Astrocyte (in vitro differentiated cells and primary cell): Measurements from ENCODE around the gene TMEM258.

Experiments used
- EZH2 ChIP-seq: IDR thresholded peaks from 2 replicates; pipeline ENCODE4 v1.6.1; 2012; ENCODE audit warnings: mild to moderate bottlenecking, low read length, inconsistent platforms; ENCODE audit not compliant: insufficient read depth
- TF ChIP-seq, protein P1 (sequence below): IDR thresholded peaks from 2 replicates; pipeline ENCODE4 v1.5.1; 2011; ENCODE audit warnings: low read depth, mild to moderate bottlenecking, inconsistent platforms, low read length, moderate library complexity; ENCODE audit not compliant: insufficient read depth

DNA sequence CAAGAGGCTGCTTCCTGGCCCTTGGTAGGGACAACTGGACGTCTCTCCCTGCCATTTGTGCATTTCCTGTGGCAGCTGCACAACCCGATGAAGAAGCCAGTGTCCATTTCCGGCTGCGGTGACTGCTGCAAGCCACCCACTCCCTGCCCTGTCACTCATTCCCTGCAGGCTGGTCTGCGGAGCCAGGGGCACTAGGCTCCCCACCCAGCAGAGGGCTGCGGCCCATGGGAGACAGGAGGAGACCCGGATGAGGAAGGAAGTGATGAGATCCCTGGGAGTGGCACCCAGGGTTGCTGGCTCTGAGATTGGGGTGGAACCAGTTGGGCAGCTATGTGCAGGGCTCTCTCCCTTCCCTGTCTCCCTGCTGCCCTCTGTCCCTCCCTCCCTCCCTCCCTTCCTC lies 50.0 kb downstream of the TMEM258 start:
- TF ChIP-seq, protein P1, sequence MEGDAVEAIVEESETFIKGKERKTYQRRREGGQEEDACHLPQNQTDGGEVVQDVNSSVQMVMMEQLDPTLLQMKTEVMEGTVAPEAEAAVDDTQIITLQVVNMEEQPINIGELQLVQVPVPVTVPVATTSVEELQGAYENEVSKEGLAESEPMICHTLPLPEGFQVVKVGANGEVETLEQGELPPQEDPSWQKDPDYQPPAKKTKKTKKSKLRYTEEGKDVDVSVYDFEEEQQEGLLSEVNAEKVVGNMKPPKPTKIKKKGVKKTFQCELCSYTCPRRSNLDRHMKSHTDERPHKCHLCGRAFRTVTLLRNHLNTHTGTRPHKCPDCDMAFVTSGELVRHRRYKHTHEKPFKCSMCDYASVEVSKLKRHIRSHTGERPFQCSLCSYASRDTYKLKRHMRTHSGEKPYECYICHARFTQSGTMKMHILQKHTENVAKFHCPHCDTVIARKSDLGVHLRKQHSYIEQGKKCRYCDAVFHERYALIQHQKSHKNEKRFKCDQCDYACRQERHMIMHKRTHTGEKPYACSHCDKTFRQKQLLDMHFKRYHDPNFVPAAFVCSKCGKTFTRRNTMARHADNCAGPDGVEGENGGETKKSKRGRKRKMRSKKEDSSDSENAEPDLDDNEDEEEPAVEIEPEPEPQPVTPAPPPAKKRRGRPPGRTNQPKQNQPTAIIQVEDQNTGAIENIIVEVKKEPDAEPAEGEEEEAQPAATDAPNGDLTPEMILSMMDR, result no peak
- TF ChIP-seq EZH2, result no peak
